GM20431 (cell line): Measurements from ENCODE around the gene FHIP2A.
"Not testable (repeated sequence)": the region's sequence is repeated elsewhere in the genome, so short reads cannot be mapped to it uniquely, and the experiment has no call there.

ENCODE experiments used
- in situ Hi-C: fragments of 300-500 bp; cut with MseI, MboI; formaldehyde crosslinking; loops from one replicate; pipeline ENCODE4 v1.15.0; 2020; ENCODE audit warnings: low sequenced_read_pairs; ENCODE audit not compliant: unreplicated experiment

Gene FHIP2A, protein sequence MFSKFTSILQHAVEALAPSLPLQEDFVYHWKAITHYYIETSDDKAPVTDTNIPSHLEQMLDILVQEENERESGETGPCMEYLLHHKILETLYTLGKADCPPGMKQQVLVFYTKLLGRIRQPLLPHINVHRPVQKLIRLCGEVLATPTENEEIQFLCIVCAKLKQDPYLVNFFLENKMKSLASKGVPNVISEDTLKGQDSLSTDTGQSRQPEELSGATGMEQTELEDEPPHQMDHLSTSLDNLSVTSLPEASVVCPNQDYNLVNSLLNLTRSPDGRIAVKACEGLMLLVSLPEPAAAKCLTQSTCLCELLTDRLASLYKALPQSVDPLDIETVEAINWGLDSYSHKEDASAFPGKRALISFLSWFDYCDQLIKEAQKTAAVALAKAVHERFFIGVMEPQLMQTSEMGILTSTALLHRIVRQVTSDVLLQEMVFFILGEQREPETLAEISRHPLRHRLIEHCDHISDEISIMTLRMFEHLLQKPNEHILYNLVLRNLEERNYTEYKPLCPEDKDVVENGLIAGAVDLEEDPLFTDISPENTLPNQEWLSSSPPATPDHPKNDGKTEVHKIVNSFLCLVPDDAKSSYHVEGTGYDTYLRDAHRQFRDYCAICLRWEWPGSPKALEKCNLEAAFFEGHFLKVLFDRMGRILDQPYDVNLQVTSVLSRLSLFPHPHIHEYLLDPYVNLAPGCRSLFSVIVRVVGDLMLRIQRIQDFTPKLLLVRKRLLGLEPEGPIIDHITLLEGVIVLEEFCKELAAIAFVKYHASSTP

DNA sequence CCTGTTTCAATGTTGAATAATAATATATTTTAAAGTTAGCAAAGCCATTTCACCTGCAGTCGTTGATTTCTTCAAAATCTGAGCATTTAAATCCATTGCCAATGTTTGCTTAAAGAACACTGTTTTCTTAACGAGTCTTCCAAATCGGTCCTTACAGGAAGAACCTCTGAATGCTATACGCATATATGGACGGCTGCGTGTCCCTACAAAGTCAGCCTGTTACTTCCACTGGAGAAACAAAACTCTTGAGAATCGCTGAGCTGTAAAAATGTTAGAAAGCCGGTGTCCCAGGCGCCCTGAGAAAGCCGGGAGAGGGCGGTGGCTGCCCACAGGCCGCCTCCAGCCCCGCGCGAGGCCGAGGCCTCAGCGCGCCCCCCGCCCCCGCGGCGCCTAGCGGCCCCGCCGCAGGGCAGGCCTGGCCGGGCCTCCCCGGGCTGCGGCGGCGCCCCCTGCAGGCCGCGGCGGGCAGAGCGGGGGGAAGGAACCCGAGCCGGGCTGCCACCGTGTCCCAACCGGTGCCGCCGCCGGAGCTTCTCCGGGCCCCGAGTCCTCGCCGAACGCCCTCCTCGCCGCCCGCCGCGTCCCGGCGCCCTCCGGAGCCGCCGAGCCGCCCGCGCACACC is at the start of gene FHIP2A:
Gene FHIP2A, plus strand, starts transcription at position 488 of the 622 bp plus-strand sequence. CDS start 299 bp downstream, outside the sequence.
- in situ Hi-C loops, result no loop called here

- in situ Hi-C loops, result no loop called here
These were observed 48.9 kb upstream of the FHIP2A start for GRCh38 chr10:114772496-114773196.

- in situ Hi-C loops, result no loop called here
These were observed 48.4 kb upstream of the FHIP2A start for GRCh38 chr10:114773197-114773532.

GRCh38 chr10:114775082-114775481 is 46.5 kb upstream of the FHIP2A start:
- in situ Hi-C loops, result not testable (repeated sequence)

DNA sequence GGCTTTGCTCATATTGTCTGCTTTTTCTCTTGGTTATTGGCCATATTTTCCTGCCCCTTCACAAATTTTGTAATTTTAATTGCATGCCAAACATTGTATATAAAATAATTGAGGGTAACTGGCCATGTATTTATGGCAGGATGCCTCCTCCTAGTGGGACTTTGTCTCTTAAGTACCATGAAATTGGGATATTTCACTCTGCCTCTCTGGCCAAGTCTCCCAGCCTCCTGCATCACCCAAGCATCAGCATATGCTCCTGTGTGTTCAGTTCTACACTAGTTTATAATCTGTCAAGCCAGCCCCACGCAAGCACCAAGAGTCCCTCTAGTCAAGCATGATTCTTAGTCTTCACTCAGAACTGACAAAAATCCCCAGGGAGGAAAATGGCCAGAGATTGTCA is 44.2 kb upstream of the FHIP2A start:
- in situ Hi-C loops, result no loop called here

- in situ Hi-C loops, result no loop called here
These were observed 41.6 kb upstream of the FHIP2A start for GRCh38 chr10:114779803-114780576.

DNA sequence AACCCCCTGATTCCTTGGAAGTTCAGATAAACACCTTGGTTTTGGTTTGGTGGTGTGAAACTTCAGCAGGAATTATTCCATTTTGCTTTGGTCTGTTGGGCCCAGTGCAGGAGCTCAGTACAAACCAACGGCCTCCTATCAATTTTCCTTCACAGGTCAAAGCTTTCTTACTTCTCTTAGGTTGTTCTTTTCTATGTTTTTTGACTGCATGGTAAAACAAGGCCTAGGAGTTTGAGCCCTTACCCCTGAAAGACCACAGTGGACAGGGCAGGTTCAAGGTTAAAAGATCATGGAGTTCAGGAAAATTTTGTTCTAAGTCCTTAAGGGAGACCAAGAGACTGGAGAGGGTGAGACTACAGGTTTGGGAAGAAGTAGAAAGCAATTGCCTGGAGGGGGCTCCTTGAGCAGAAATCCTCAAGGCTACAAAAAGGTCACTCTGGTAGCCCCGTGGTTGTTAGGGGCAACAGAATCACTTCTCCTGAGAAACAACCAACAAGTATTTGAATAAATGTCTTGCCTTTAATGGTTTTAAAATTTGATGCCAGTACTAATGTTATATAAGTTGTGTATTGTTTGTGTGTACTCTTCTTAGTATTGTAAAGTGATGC is 40.9 kb upstream of the FHIP2A start:
- in situ Hi-C loops, result no loop called here

DNA sequence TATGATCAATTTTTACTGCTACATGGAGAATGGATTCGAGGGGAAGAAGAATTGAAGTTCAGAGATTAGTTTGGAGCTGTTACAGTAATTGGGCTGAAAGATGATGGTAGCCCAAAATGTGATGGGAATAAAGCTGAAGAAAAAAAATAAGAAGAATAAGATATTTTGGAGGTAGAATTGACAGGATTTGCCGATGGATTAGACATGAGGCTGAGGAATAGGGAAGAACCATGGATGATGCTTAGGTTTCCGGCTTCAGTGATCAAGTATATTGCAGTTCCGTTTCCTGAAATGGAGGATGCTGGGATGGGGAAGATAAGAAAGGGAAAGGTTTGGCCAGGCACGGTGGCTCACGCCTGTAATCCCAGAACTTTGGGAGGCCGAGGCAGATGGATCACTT is 38.9 kb upstream of the FHIP2A start:
- in situ Hi-C loops, result no loop called here

GRCh38 chr10:114783686-114784085 is 37.9 kb upstream of the FHIP2A start:
- in situ Hi-C loops, result no loop called here

- in situ Hi-C loops, result not testable (repeated sequence)
These were observed 35.1 kb upstream of the FHIP2A start for GRCh38 chr10:114786492-114786891.

DNA sequence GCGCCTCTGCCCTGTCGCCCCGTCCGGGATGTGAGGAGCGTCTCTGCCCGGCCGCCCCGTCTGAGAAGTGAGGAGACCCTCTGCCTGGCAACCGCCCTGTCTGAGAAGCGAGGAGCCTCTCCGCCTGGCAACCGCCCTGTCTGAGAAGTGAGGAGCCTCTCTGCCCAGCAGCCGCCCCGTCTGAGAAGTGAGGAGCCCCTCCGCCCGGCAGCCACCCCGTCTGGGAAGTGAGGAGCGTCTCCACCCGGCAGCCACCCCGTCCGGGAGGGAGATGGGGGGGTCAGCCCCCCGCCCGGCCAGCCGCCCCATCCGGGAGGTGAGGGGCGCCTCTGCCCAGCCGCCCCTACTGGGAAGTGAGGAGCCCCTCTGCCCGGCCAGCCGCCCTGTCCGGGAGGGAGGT is 34.4 kb upstream of the FHIP2A start:
- in situ Hi-C loops, result not testable (repeated sequence)

DNA sequence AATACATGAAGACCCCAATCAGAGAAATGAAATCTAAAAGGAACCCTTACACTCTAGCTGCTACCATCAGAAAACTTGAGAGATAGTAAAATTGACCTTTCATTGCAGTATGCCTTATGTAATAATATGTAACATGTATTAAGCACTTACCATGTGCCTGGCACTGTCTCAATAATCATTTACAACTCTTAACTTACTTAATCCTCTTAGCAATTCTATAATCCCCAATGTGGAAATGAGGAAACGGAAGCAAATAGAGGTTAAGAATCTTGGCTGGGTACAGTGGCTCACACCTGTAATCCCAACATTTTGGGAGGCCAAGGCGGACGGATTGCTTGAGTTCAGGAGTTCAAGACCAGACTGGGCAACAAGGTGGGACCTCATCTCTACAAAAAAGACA is 29.8 kb upstream of the FHIP2A start:
- in situ Hi-C loops, result no loop called here

GRCh38 chr10:114795039-114795438 is 26.5 kb upstream of the FHIP2A start:
- in situ Hi-C loops, result no loop called here

GRCh38 chr10:114800361-114800760 is 21.2 kb upstream of the FHIP2A start:
- in situ Hi-C loops, result no loop called here

DNA sequence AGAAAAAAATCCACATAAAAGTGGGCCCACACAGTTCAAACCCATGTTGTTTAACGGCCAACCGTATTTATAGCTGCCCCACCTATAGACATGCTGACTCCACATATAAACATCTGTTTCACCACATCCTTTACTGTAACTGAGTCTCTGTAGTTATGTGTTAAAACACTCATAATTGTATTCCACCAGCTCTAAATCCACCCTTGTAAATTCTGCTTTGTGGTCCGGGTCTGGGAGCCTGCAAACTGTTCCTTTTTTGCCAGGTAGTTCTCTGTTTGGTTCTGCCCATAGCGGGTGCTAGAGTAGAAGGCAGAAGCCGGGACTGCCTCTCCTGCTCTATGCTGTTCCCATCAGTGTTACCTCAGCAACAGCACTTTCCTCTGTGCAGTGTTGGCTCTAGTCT is 20.2 kb upstream of the FHIP2A start:
- in situ Hi-C loops, result no loop called here

GRCh38 chr10:114802177-114802576 is 19.4 kb upstream of the FHIP2A start:
- in situ Hi-C loops, result no loop called here

DNA sequence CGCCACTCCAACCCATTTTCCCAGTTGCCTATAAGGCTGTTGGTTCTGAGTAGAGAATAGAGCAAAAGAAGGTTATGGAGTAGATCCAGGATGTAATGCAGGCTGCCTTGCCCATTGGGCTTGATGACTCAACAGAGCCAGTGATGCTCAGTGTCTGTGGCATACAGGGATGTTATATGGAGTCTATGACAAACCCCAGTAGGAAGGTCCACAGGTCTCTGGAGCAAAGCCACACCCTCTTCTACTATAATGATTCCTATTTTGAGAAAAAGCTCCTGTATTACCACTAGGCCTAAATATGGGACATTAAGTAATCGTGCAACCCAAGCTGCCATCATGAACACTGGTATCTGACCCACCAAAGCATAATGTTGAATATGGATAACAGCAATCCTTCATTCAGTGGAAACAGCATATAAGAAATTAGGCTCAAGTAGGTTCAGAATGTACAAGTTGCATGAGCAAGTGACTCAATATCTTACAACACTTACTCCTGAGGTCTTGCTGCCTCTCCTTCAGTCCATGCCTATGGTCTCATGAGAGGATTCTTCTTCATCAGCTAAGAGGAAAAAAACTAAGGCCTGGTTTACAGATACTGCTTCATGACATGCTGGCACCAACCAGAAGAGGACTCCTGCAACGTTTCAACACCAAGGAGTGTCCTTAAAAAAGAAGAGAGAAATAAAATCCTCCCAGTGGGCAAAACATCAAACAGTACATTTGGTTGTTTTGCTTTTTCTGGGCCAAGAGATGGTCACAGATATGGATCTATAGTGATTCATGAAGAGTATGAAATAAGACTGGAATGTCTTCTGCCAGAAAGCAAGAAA is 14.8 kb upstream of the FHIP2A start:
- in situ Hi-C loops, result no loop called here

- in situ Hi-C loops, result no loop called here
These were observed 12.6 kb upstream of the FHIP2A start for GRCh38 chr10:114808982-114809381.
